Measurements from ENCODE around the gene TMEM18.

Gene TMEM18

GRCh38 chr2:692767-693166 is 15.6 kb upstream of the TMEM18 start:
- POLR2A ChIA-PET = no interaction called here
- TF ChIP-seq FOXA1 (IDR thresholded peaks at IDR 0.05) = no peak
- no peak for TF ChIP-seq FOXM1 (IDR thresholded peaks at IDR 0.05; ENCODE audit: borderline replicate concordance)
- TF ChIP-seq NFRKB (IDR thresholded peaks at IDR 0.05) = no peak
- no peak for TF ChIP-seq SUZ12 (IDR thresholded peaks at IDR 0.05)
- TF ChIP-seq BHLHE40 (IDR thresholded peaks at IDR 0.05; ENCODE audit: borderline replicate concordance) = no peak
- no peak for TF ChIP-seq ARNT (IDR thresholded peaks at IDR 0.05)
- TF ChIP-seq TARDBP (IDR thresholded peaks at IDR 0.05) = no peak
- TF ChIP-seq PKNOX1 (IDR thresholded peaks at IDR 0.05) = no peak
- no peak for TF ChIP-seq ELF4 (IDR thresholded peaks at IDR 0.05)
- TF ChIP-seq LEF1 (IDR thresholded peaks at IDR 0.05; ENCODE audit: borderline replicate concordance) = no peak
- TF ChIP-seq L3MBTL2 (conservative IDR thresholded peaks at IDR 0.05) = no peak
- TF ChIP-seq CTBP1 (IDR thresholded peaks at IDR 0.05; ENCODE audit: borderline replicate concordance) = no peak
- no peak for TF ChIP-seq ZNF384 (IDR thresholded peaks at IDR 0.05)
- no peak for TF ChIP-seq FOXK2 (IDR thresholded peaks at IDR 0.05)
- TF ChIP-seq HDGF (IDR thresholded peaks at IDR 0.05; ENCODE audit: borderline replicate concordance) = no peak
- no peak for TF ChIP-seq SP1 (IDR thresholded peaks at IDR 0.05)
- CTCF ChIA-PET = no interaction called here
- no peak for DNase-seq (ENCODE audit: extremely low spot score)

- CTCF ChIA-PET = no interaction called here
- TF ChIP-seq FOXM1 (IDR thresholded peaks at IDR 0.05; ENCODE audit: borderline replicate concordance) (no peak), HDGF (IDR thresholded peaks at IDR 0.05; ENCODE audit: borderline replicate concordance) (no peak)
- no peak for DNase-seq (ENCODE audit: extremely low spot score)
- POLR2A ChIA-PET = no interaction called here
These were observed 14.9 kb upstream of the TMEM18 start for GRCh38 chr2:691821-692761.

GRCh38 chr2:690799-691198 is 13.6 kb upstream of the TMEM18 start:
- no peak for DNase-seq (ENCODE audit: extremely low spot score)
- no peak for TF ChIP-seq NFRKB (IDR thresholded peaks at IDR 0.05)
- TF ChIP-seq L3MBTL2 (conservative IDR thresholded peaks at IDR 0.05) = no peak
- TF ChIP-seq HDGF (IDR thresholded peaks at IDR 0.05; ENCODE audit: borderline replicate concordance) = no peak
- TF ChIP-seq FOXK2 (IDR thresholded peaks at IDR 0.05) = no peak
- no peak for TF ChIP-seq FOXM1 (IDR thresholded peaks at IDR 0.05; ENCODE audit: borderline replicate concordance)
- no peak for TF ChIP-seq ELF4 (IDR thresholded peaks at IDR 0.05)
- TF ChIP-seq ARNT (IDR thresholded peaks at IDR 0.05) = no peak
- TF ChIP-seq CTBP1 (IDR thresholded peaks at IDR 0.05; ENCODE audit: borderline replicate concordance) = no peak
- TF ChIP-seq SUZ12 (IDR thresholded peaks at IDR 0.05) = no peak
- no peak for TF ChIP-seq TARDBP (IDR thresholded peaks at IDR 0.05)
- ChIA-PET POLR2A (interaction anchor here (1.4 kb wide), 1 partner anchor 14 kb away, joined by 3 read pairs; the partner anchor contains the start of gene TMEM18), CTCF (interaction anchor here (0.5 kb wide), 1 partner anchor 23 kb away, joined by 4 read pairs; no protein-coding TSS in a partner anchor)

- CTCF ChIA-PET = interaction anchor here (0.5 kb wide), 1 partner anchor 24 kb away, joined by 4 read pairs; no protein-coding TSS in a partner anchor
- POLR2A ChIA-PET = interaction anchor here (1.4 kb wide), 1 partner anchor 13 kb away, joined by 3 read pairs; the partner anchor contains the start of gene TMEM18
- no peak for DNase-seq (ENCODE audit: extremely low spot score)
- TF ChIP-seq HDGF (IDR thresholded peaks at IDR 0.05; ENCODE audit: borderline replicate concordance) = no peak
- no peak for TF ChIP-seq BHLHE40 (IDR thresholded peaks at IDR 0.05; ENCODE audit: borderline replicate concordance)
- TF ChIP-seq TARDBP (IDR thresholded peaks at IDR 0.05) = no peak
- TF ChIP-seq ELF4 (IDR thresholded peaks at IDR 0.05) = no peak
- TF ChIP-seq PKNOX1 (IDR thresholded peaks at IDR 0.05) = no peak
- no peak for TF ChIP-seq ZNF384 (IDR thresholded peaks at IDR 0.05)
- no peak for TF ChIP-seq NFRKB (IDR thresholded peaks at IDR 0.05)
- TF ChIP-seq CTBP1 (IDR thresholded peaks at IDR 0.05; ENCODE audit: borderline replicate concordance) = no peak
These were observed 12.8 kb upstream of the TMEM18 start for GRCh38 chr2:689877-690510.

GRCh38 chr2:689237-689636 is 12.0 kb upstream of the TMEM18 start:
- TF ChIP-seq HDGF (IDR thresholded peaks at IDR 0.05; ENCODE audit: borderline replicate concordance) = no peak
- no peak for TF ChIP-seq SUZ12 (IDR thresholded peaks at IDR 0.05)
- TF ChIP-seq ARNT (IDR thresholded peaks at IDR 0.05) = no peak
- ChIA-PET CTCF (no interaction called here), POLR2A (no interaction called here)
- no peak for DNase-seq (ENCODE audit: extremely low spot score)

GRCh38 chr2:688504-689076 is 11.4 kb upstream of the TMEM18 start:
- TF ChIP-seq FOXM1 (IDR thresholded peaks at IDR 0.05; ENCODE audit: borderline replicate concordance) (no peak), ELF4 (IDR thresholded peaks at IDR 0.05) (no peak), LEF1 (IDR thresholded peaks at IDR 0.05; ENCODE audit: borderline replicate concordance) (no peak), FOXK2 (IDR thresholded peaks at IDR 0.05) (no peak), NFRKB (IDR thresholded peaks at IDR 0.05) (no peak), ARNT (IDR thresholded peaks at IDR 0.05) (no peak), SP1 (IDR thresholded peaks at IDR 0.05) (no peak), CTBP1 (IDR thresholded peaks at IDR 0.05; ENCODE audit: borderline replicate concordance) (no peak), L3MBTL2 (conservative IDR thresholded peaks at IDR 0.05) (no peak), ZNF384 (IDR thresholded peaks at IDR 0.05) (no peak), HDGF (IDR thresholded peaks at IDR 0.05; ENCODE audit: borderline replicate concordance) (no peak), TARDBP (IDR thresholded peaks at IDR 0.05) (no peak), FOXA1 (IDR thresholded peaks at IDR 0.05) (no peak), PKNOX1 (IDR thresholded peaks at IDR 0.05) (no peak), SUZ12 (IDR thresholded peaks at IDR 0.05) (no peak), BHLHE40 (IDR thresholded peaks at IDR 0.05; ENCODE audit: borderline replicate concordance) (no peak)
- ChIA-PET POLR2A (no interaction called here), CTCF (no interaction called here)
- no peak for DNase-seq (ENCODE audit: extremely low spot score)
